WTC11 (cell line): Measurements from ENCODE around the gene AFG3L2. TPM values are rescaled to one million over a fixed set of nuclear protein-coding genes. Genes with fewer than 3 reads are reported as not detected.

Experiments
- ATAC-seq: fragments of 200-7000 bp; cut with Tn5 transposase; 2 replicates; pipeline ENCODE4 v1.10.0; 2021; ENCODE audit warnings: mild to moderate bottlenecking, moderate library complexity
- CTCF ChIA-PET: fragments of 300-600 bp; sonication (Branson Sonifier 250); formaldehyde crosslinking; loops from one replicate; lab custom pipeline; 2021; ENCODE audit warnings: antibody characterized with exemption; lab: Charles Lee
- POLR2A ChIA-PET: fragments of 350-600 bp; sonication (Branson Sonifier 250); formaldehyde crosslinking; loops from one replicate; lab custom pipeline; 2021; ENCODE audit warnings: antibody characterized with exemption; lab: Charles Lee
- DNase-seq: peaks from one replicate; pipeline ENCODE4 v3.0.0; 2021; ENCODE audit warnings: low spot score
- H3K27ac Mint-ChIP-seq: 2 replicates; pipeline ENCODE4 v1.8.0; 2021; ENCODE audit warnings: mixed read lengths
- H3K27me3 Mint-ChIP-seq: 2 replicates; pipeline ENCODE4 v1.8.0; 2021; ENCODE audit warnings: low read depth, mild to moderate bottlenecking, moderate library complexity, mixed read lengths
- H3K36me3 Mint-ChIP-seq: 2 replicates; pipeline ENCODE4 v1.8.0; 2021; ENCODE audit warnings: mixed read lengths
- H3K4me1 Mint-ChIP-seq: 2 replicates; pipeline ENCODE4 v1.8.0; 2022; ENCODE audit warnings: mixed read lengths
- H3K4me3 Mint-ChIP-seq: 2 replicates; pipeline ENCODE4 v1.8.0; 2021; ENCODE audit warnings: mild to moderate bottlenecking, moderate library complexity, mixed read lengths
- H3K9me3 Mint-ChIP-seq: 2 replicates; pipeline ENCODE4 v1.8.0; 2021; ENCODE audit warnings: mixed read lengths
- AR ChIP-seq: fragments of 250-450 bp; sonication (Bioruptor Pico); IDR thresholded peaks from 2 replicates; pipeline ENCODE4 v1.9.0; 2021; ENCODE audit warnings: mild to moderate bottlenecking
- ATF1 ChIP-seq: sonication (generic); formaldehyde crosslinking; IDR thresholded peaks from 2 replicates; pipeline ENCODE4 v1.8.1; 2023; ENCODE audit warnings: mild to moderate bottlenecking, moderate library complexity, missing genetic modification reagents
- ATF2 ChIP-seq: sonication (generic); formaldehyde crosslinking; IDR thresholded peaks from 2 replicates; pipeline ENCODE4 v1.8.1; 2022; ENCODE audit warnings: low read depth, missing genetic modification reagents, borderline replicate concordance
- CREM ChIP-seq: sonication (generic); formaldehyde crosslinking; IDR thresholded peaks from 2 replicates; pipeline ENCODE4 v1.8.1; 2022; ENCODE audit warnings: mild to moderate bottlenecking, missing genetic modification reagents, moderate library complexity
- FOXP1 ChIP-seq: sonication (generic); formaldehyde crosslinking; IDR thresholded peaks from 2 replicates; pipeline ENCODE4 v1.8.0; 2022; ENCODE audit warnings: missing genetic modification reagents, mild to moderate bottlenecking, moderate library complexity, borderline replicate concordance
- MAX ChIP-seq: sonication (generic); formaldehyde crosslinking; IDR thresholded peaks from 2 replicates; pipeline ENCODE4 v1.8.0; 2022; ENCODE audit warnings: mild to moderate bottlenecking, missing genetic modification reagents
- MXD4 ChIP-seq: fragments of 250-450 bp; sonication (Bioruptor Pico); IDR thresholded peaks from 2 replicates; pipeline ENCODE4 v1.8.0; 2021; ENCODE audit warnings: mild to moderate bottlenecking, moderate library complexity, borderline replicate concordance
- MYBL2 ChIP-seq: sonication (generic); formaldehyde crosslinking; IDR thresholded peaks from 2 replicates; pipeline ENCODE4 v1.8.1; 2023; ENCODE audit warnings: mild to moderate bottlenecking, moderate library complexity, missing genetic modification reagents
- NFYB ChIP-seq: sonication (generic); formaldehyde crosslinking; conservative IDR thresholded peaks from 2 replicates; pipeline ENCODE4 v1.8.0; 2022; ENCODE audit warnings: low read depth, missing genetic modification reagents
- NR3C1 ChIP-seq: sonication (generic); formaldehyde crosslinking; conservative IDR thresholded peaks from 2 replicates; pipeline ENCODE4 v1.8.1; 2023; ENCODE audit warnings: low read depth, mild to moderate bottlenecking, missing genetic modification reagents
- PRDM15 ChIP-seq: sonication (generic); formaldehyde crosslinking; IDR thresholded peaks from 2 replicates; pipeline ENCODE4 v1.8.0; 2022; ENCODE audit warnings: missing genetic modification reagents
- PRRX2 ChIP-seq: fragments of 250-450 bp; sonication (Bioruptor Pico); IDR thresholded peaks from 2 replicates; pipeline ENCODE4 v1.8.0; 2021; ENCODE audit warnings: mild to moderate bottlenecking
- SOX15 ChIP-seq: fragments of 250-450 bp; sonication (Bioruptor Pico); IDR thresholded peaks from 2 replicates; pipeline ENCODE4 v1.9.0; 2021; ENCODE audit warnings: mild to moderate bottlenecking
- TCF7 ChIP-seq: sonication (generic); formaldehyde crosslinking; IDR thresholded peaks from 2 replicates; pipeline ENCODE4 v1.8.0; 2022; ENCODE audit warnings: mild to moderate bottlenecking, low read depth, missing genetic modification reagents, moderate library complexity
- ZNF138 ChIP-seq: sonication (generic); formaldehyde crosslinking; conservative IDR thresholded peaks from 2 replicates; pipeline ENCODE4 v1.8.1; 2022; ENCODE audit warnings: mild to moderate bottlenecking, moderate library complexity, missing genetic modification reagents
- ZNF423 ChIP-seq: fragments of 250-450 bp; sonication (Bioruptor Pico); IDR thresholded peaks from 2 replicates; pipeline ENCODE4 v2.1.2; 2022; ENCODE audit warnings: mild to moderate bottlenecking, moderate library complexity
- total RNA-seq: library from RNA; stranded (reverse); gene quantifications from 3 replicates; pipeline ENCODE4 v1.2.3, GENCODE V29; 2021

Gene AFG3L2
- total RNA-seq, 1 experiment from 2014 or later: 109 TPM

- TF ChIP-seq AR (CRISPR knock-in tag) (no peak), ATF2 (CRISPR knock-in tag) (no peak), MAX (CRISPR knock-in tag) (no peak), SOX15 (CRISPR knock-in tag) (no peak), TCF7 (no peak)
Measured at GRCh38 chr18:12421732-12422131, 44.7 kb upstream of the AFG3L2 start (continued).

- H3K4me3 Mint-ChIP-seq: peak overlapping the region; percentile 71
- TF ChIP-seq ZNF423 (CRISPR knock-in tag) (0 out of 2 replicates have a peak, but pooled peaks have one; percentile 4), FOXP1 (CRISPR knock-in tag) (no peak), NR3C1 (no peak), CREM (CRISPR knock-in tag) (no peak), MYBL2 (CRISPR knock-in tag) (no peak), ZNF138 (CRISPR knock-in tag) (no peak), ATF1 (CRISPR knock-in tag) (no peak), PRRX2 (CRISPR knock-in tag) (no peak), MXD4 (no peak), NFYB (CRISPR knock-in tag) (no peak), PRDM15 (CRISPR knock-in tag) (0 out of 2 replicates have a peak, but pooled peaks have one; percentile 14)
- H3K9me3 Mint-ChIP-seq: no peaks in the 10 kb centered on the region
- peaks cover 13% of the 10 kb centered on the region for H3K4me1 Mint-ChIP-seq
- peak overlapping the region; percentile 74 for H3K27ac Mint-ChIP-seq
- peak; percentile 74 for ATAC-seq
- ChIA-PET CTCF (interaction anchor here (0.7 to 1.3 kb wide), 5 partner anchors 13 to 499 kb away, joined by 3 to 13 read pairs (median 5); partner anchors contain the start of genes AFG3L2 and PRELID3A), POLR2A (interaction anchor here (1.0 to 1.1 kb wide), 5 partner anchors 8 to 44 kb away, joined by 3 to 4 read pairs (median 3); partner anchors contain the start of genes AFG3L2 and PRELID3A)
- no peaks in the 10 kb centered on the region for H3K27me3 Mint-ChIP-seq
- peaks cover 15% of the 10 kb centered on the region for H3K36me3 Mint-ChIP-seq
- peak; percentile 76 for DNase-seq
Measured at GRCh38 chr18:12420821-12421421, 43.9 kb upstream of the AFG3L2 start.
